ENCODE measurements around the gene CYP27C1.

GRCh38 chr2:127226520-127227263 is 6.6 kb upstream of the CYP27C1 start:
- TF ChIP-seq POLR2A (IDR thresholded peaks at IDR 0.05): no peak
- TF ChIP-seq CTCF (IDR thresholded peaks at IDR 0.05): no peak
